Right hindlimb (tissue), 1 donor: ENCODE measurements around the gene DAB2IP.

Source experiments
- DNase-seq: peaks from one replicate; pipeline ENCODE4 v3.0.0-alpha.2; 2018

DAB2IP gene

DNA sequence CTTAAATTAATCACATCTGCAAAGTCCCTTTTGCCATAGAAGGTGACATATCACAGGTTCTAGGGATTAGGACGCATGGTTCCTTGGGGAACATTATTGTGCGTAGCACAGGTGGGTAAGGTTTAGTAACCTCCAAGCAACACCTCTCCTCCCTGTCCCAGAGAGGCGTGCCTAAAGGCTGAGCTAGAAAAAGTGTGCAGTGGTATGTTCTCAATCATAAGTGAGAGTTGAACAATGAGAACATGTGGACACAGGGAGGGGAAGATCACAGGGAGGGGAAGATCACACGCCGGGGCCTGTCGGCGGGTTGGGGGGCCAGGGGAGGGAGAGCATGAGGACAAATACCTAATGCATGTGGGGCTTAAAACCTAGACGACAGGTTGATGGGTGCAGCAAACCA is 14.9 kb downstream of the DAB2IP start:
- peak; percentile 4 for DNase-seq

DNA sequence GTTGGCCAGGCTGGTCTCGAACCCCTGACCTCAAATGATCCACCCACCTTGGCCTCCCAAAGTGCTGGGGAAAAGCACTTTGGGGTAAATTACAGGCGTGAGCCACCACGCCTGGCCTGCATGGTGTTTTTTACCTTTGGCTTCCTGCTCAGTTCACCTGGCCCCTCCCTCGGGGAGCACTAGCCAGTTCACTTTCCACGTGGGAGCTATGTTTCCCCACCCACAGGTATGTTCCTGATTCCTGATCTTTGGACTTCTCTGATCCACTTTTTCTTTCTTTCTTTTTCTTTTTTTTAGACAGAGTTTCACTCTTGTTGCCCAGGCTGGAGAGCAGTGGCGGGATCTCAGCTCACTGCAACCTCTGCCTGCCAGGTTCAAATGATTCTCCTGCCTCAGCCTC is 15.8 kb downstream of the DAB2IP start:
- DNase-seq: no peak

DNA sequence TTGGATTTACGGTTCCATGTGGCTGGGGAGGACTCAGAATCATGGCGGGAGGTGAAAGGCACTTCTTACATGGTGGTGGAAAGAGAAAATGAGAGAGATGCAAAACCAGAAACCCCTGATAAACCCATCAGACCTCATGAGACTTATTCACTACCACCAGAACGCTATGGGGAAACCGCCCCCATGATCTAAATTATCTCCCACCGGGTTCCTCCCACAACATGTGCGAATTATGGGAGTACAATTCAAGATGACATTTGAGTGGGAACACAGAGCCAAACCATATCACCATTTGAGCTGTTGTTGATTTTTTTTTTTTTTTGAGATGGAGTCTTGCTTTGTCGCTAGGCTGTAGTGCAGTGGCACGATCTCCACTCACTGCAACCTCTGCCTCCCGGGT is 16.5 kb downstream of the DAB2IP start:
- no peak for DNase-seq

DNA sequence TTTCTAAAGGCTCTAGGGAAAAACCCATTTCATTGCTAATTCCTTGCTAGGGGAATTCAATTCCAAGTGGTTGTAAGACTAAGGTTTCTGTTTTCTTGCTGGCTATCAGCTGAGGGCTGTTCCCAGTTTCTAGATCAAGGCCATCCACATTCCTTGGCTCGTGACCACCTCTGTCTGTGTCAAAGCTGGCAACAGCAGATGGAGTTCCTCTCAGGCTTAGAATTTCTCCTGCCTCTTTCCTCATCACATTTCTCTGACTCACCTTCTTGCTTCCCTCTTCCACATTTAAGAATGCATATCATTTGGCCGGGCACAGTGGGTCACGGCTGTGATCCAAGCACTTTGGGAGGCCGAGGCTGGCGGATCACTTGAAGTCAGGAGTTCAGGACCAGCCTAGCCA is 19.0 kb downstream of the DAB2IP start:
- DNase-seq: no peak

DNA sequence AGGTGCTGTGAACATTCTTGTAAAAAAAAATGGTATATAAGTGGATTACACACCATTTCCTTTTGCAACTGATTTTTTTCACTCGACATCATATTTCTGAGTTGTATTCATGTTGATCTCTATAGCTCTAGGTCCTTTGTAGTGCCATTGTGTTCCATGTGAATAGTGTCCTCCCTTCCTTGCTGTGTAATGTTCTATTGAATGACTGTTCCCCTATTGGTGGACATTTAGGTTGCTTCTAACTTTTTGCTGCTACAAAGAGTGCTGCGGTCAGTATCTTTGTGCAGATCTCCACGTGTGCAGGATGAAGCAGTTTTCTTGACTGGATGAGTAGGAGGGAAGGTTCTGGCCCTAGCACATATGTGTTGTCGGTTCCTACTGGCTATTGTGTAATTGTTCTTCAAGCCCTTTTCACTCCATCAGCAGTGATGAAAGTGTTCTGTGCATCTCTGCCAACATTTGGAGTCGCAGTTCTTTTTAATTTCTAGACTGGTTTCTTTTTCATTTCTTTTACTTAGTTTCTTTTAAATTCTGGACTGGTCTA is 20.2 kb downstream of the DAB2IP start:
- no peak for DNase-seq

DNA sequence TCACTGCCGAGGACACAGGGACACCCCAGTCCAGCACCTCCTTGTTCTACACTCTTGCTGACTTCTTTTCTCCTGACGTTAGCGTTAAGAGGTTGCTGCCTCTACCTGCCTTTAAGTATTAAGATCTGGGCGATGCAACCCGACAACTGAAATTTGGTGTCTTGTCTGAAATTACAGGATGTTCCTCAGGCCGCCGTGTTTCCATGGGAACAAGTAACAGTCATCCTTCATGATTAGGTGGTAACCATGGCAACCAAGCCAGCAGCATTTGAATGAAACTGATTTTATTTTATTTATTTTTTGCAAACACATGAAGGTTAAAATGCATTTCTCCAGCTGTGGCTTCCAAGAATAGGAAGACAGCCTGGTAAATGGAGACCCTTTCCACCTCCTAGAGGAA is 20.8 kb downstream of the DAB2IP start:
- no peak for DNase-seq

DNA sequence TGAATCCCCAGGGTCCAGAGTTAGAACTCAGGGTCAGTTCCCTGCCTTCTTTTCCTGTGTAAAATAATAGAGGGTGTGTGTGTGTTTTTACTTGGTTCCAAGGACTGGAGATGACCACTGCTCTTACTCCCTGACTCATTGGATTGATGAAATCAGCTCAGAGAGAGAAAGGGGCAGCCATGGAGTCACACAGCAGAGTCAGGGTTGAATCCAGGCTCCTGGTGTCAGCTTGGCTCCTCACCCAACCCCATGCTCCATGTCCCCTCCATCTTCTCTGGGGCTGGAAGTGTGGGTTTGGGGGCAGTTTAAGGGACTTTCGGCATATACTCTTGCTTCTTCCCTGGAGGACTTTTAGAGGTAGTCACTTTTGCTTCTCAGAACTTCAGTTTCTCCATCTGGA is 21.6 kb downstream of the DAB2IP start:
- DNase-seq: no peak

DNA sequence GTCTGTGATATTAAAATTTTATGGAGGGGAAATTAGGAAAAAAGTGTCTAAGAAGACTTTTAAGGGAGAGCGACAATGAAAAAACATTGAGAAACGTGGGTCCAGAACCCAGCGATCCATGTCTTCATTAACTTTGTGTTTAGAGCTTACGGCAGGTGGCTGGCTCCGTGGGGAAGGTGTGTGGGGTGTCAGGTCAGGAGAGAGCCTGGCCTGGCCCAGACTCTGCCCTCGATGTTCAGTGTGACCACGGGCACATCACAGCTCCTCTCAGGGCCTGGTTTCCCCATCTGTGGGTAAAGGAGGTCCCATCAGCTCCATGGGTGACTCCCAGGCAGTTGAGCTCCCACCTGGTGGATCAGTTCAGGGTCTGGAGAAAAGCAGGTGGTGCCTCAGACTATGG is 22.1 kb downstream of the DAB2IP start:
- no peak for DNase-seq

DNA sequence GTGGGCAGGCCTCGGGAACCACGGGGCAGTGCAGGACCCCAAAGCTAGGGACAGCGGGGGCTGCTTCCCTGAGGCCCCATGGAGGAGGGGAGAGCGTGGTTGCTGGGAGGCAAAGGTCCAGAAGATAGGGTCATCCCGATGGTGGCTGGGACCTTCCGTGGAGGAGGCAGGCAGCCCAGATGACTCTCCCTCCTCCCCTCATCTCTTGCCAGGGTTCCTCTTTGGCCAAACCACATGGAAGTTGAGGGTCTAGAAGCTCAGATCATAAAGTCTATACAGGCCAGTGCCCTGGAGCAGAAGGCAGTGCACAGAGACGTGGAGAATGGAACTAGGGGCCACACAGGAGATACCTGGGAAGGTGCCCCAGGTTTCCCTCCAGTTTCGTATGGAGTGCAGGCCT is 22.6 kb downstream of the DAB2IP start:
- DNase-seq: no peak

DNA sequence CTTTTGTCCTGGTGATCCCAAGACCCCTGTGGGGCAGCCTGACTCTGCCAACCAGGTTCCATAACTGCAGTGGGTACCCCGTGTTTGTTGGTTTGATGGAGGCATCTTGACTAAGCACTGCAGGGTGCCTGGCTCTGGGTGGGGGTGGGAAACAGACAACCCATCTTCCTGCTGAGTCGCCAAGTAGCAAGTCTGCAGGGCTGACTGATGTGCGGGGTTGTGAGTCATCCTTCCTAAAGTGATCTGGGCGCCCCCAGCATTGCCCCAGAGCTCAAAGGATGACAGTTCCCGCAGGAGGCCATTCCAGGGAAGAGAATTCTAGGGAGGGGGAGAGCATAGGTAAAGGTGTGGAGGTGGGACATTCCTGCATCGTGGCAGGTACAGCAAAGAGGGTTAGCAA is 23.5 kb downstream of the DAB2IP start:
- no peak for DNase-seq

DNA sequence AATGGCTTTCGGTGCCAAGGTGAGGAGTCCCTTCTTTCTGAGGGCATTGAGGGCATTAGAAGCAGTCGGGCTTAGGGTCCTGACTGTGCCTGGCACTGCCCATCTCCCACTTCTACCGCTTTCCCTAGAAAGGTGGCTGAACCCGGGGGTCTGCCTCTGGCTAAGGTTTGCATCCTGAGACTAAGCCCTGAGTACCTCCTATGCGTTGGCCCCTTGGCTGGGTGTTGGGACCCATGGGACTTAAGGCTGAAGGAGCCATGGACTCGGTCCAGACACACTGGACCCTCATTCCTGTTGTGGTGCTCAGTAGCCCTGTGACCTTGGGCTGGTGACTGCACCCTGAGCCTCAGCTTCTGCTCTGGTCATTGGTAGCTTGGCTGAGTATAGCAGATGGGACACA is 23.9 kb downstream of the DAB2IP start:
- DNase-seq: no peak

DNA sequence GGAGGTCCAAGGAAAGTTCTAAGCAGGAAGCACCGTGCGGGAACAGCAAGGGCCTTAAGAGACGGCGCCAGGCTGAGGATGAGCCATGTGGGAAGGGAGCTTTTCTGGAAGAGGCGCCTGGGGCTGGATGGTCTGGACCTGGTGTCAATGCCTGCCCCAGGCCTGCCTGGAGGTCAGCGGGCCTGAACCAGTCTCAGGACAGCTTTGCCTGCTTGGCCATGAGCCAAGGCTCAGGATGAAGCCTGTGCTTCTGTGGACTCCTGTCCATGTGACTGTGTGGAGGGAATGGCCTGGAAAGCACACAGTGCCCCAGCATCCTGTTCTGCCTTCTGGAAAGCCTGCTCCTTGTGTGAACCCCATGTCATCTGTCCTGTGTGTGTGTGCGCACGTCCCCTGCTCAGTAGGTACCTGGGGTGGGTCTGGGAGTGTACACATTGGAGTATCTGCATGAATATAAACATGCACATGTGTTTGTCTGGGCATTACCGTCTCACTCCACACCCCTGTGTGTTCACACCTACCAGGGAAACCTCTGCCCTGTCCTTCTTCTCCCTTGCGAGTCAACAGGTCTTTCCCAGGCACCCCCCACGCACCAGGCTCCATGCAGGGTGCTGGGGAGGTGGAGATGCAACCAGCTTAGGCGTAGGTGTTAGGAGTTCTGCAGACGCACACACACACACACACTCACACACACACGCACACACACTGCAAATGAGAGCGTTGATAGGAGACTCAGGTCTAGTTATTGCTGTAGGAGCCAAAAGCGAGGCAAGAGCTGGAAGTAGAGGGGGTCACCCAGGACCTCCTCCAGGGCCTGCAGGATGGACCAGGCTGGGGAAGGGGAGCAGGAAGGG is 24.8 kb downstream of the DAB2IP start:
- no peak for DNase-seq

DNA sequence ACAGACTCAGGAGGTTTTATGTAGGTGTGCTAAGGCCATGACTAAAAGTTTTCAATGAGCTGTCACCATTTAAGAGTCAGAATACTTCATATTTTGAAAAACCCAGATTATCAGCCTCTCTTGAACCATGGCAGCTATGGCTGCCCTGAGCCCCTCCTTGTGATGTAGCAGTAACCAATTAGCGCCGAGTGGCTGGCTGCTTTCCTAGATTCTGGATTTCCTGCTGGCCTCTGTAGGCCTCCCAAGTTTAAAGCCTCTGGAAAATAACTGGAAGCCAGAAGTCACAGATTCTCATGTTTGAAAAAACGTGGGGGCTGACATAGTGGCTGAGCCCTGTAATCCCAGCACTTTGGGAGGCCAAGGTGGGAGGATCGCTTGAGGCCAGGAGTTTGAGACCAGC is 25.5 kb downstream of the DAB2IP start:
- no peak for DNase-seq

DNA sequence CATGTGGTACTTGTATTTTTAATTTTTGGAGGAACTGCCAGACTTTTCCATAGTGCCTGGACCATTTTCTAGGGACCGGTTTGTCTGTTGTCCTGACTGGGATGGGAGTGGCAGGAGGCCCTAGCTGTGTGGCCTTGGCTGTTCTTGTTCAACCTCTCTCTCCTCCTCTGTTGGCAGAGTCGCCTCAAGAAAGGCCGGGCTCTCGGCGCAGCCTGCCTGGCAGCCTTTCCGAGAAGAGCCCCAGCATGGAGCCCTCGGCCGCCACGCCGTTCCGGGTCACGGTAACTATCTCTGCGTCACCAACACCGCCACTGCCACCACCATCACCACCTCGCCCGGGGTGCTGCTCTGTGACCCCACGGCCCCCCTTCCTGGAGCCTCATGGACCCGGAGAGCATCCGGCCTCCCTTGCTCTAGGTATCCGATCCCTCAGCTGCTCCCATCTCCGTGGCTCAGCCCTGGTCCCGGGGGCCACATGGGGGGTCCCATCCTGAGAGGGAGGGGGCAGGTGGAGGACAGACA is 27.1 kb downstream of the DAB2IP start:
- DNase-seq: no peak

DNA sequence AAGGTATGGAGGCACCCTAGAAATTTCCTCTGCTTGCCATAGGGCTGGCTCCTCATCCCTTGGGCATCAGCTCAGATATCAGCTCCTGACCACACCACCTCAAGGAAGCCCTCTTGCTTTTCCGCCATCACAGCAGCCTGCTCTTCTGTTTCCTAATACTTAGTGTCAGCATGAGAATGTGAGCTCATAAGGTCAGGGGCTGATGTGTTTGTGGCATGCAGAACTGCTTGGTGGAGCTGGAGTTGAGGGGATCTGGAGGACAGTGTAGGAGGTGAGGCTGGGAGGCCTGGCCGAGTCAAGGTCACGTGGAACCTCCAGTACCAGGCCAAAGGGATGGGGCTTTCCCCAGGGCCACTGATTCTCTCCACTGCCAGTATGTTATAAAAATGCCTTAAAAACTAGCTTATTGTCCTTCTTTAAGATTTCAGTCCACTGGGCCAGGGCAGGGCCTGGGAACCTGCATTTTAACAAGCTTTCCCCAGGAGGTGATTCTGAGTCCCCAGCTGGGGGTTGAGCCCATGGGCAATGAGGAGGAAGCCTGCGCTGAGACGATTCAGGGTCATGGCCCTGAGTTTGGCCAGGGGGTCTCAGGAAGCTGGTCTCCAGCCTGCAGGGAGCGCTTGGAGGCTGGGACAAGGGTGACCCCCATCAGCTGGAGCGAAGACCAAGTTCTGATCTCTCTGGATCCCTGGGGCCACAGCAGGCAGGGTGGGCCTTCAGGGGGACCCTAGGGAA is 28.6 kb downstream of the DAB2IP start:
- no peak for DNase-seq

DNA sequence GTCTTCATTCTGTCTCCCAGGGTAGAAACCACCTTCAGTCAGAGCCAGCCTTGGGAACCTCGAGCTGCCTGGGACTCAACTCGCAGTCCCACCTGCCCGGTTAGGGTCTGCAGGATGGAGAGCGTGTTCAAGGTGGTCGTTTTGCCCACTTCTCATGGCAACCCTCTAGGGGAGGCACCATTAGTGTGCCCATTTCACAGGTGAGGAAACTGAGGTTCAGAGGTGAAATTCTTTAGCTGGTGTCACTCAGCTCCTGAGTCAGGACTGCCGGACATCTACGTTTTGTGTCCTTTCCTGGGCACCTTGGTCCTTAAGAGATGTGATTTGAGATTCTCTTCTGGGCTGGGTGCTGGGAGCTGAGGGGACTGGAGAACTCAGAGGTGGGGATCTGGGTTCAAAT is 30.0 kb downstream of the DAB2IP start:
- peak; percentile 4 for DNase-seq

DNA sequence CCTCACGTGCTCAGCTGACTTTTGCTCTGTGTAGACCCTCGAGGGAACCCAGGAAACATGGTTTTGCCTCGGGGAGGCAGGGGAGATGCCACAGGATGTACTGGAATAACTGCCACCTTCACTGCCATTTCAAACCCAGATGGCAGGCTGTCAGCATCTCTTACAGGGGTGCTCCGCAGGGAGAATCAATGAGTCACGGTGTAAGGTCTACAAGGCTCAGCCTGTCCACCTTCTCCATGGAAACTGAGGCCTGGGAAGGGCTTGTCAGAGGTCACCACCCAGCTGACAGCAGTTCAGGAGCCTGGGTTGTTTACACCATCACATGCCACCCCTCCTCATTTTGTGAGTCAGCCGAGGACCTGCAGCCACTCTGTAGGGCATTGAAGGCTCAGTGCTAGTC is 30.8 kb downstream of the DAB2IP start:
- DNase-seq: peak; percentile 1

DNA sequence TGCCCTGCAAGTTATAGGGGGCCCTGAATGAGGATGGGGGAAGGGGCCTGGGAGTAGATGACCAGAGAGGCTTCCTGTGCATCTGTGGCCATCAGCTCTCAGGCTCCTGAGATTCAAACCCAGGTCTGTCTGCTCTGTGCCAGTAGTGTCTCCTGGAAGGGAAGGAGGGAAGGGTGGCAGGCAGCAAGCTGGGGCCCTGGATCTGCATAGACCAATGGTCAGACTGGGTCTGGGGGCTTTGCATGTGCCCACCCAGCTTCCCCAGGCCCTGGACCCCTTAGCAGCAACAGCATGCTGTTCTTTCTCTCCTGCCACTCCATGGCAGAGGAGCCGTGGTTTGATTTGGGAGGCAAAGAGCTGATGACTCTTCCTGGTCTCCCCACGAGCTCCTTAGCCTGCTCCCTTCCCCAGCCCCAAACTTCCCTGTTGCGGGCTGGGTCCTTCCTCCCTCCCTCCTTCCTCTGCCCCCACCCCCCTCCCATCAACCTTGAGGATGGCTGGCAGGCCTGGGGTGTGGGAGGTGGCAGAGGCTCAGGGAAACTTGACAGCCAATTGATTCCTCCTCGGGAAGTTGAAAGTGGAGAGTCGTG is 31.6 kb downstream of the DAB2IP start:
- peak; percentile 4 for DNase-seq

DNA sequence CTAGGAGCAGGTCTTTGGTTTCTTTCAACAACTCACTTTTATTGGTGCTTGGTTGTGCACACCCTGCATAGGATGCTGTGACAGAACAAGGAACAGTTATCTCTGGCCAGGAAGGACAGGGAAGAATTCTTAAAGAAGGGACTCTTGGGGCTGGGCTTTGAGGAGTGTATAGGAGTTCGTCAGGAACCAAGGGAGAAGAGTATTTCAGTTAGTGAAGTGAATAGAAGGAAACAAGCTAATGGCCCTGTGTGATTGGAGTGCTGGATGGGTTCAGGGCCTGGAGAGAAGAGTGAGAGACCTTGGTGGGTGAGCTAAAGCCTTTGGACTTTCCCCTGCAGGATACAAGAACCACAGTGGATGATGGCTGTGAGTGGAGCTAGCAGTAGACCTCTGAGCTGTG is 32.2 kb downstream of the DAB2IP start:
- peak; percentile 2 for DNase-seq

DNA sequence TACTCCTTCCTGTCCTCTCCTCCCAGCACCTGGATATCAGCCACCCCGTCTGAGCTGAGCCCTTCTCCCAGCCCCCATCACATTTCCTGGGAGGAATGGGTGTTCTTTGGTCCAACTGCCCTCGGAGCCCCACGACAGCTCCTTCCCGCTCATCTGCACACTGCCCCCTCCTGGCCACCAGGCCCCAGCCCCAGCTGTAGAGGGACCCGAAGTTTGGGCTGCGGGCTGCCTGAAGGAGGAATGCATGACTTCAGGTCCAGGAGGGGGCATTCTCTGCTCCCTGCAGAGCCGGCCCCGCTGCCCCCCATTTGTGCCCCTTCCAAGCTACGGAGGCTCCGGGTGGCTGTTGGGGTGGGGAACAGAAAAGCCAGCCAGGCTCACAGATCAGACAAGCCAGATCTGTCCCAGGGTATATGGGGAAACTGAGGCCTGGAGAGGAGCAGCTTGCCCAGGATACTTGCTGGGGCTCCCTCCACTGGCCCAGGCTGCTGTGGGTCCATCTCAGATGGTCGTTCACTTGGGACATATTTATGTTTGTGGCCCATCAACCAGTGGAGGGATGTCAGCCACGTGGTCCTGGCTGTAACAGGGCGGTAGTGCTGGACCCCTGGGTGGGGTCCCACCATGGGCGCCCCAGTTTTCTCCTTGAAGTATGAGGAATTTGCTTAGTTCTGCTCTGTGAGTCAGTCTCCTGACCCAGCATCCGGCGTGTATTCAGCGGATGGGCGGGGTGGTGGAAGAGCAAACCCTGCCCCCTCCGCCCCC is 33.1 kb downstream of the DAB2IP start:
- peak; percentile 34 for DNase-seq

DNA sequence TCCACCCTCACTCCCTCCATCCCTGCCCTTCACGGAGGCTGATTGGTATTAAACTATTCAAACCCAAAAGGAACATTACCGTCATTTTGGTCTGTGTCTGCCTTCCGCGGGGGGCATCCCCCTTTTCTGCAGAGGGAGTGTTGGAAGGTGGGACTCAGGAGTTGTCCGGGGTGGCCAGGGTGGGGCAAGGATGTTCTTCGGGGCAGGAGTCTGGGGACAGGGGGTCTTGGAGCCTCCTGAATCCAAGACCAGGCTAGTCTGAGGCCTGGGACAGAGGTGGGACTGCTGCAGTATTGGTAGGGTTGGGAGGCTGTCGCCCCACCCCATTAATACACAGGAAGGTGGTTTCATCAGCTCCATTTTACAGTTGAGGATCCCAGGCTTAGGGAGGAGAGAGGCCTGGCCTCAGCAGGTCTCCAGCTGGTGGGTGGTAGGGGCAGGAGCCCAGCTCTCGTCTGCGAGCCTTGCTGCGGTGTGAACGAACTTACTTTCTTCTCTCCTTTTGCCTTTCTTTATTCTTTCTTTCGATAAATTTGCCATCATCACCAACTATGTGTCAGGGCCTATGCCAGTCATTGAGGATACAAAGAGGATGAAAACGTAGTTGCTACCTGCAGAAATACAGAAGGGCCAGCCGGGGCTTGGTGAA is 33.8 kb downstream of the DAB2IP start:
- peak; percentile 6 for DNase-seq

DNA sequence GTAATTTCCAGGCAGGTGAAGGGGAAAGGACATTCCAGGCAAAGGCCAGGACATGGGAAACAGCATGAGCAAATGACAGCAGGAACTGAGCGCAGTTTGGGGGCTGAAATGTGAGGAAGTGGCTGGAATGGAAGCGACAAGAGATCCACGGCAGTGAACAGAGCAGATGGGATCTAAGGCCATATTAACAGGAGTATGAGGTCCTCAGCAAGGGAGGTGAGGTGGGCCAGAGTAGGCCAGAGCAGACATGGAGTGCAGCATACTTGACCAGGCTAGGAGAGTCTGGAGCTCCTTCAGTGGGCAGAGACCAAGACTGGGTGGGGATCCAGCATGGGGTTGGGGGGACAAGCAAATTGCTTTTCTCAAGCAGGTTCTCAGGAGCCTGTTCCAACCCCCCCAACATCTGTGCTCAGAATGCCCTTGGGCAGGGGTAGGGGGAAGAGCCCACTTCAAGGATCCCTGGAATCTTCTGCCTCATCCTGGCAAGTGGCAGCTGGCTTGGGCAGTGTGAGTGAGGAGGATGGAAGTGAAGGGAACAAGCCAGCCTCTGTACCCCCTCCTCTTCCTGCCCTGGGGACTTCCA is 34.5 kb downstream of the DAB2IP start:
- peak; percentile 13 for DNase-seq
